H7 (cell line): Measurements from ENCODE around the gene CENPM. TPM values are rescaled to one million over a fixed set of nuclear protein-coding genes. Genes with fewer than 3 reads are reported as not detected.

Source experiments
- DNase-seq: peaks from one replicate; pipeline ENCODE4 v3.0.0; 2012
- H3K27me3 ChIP-seq: 2 replicates; pipeline ENCODE4 v1.6.0; 2011; ENCODE audit warnings: mild to moderate bottlenecking, low read length; ENCODE audit not compliant: control insufficient read depth, insufficient read depth
- H3K36me3 ChIP-seq: replicated peaks from 2 replicates; pipeline ENCODE4 v1.5.1; 2011; ENCODE audit warnings: low read length; ENCODE audit not compliant: control insufficient read depth, insufficient read depth
- H3K4me3 ChIP-seq: 2 replicates; pipeline ENCODE4 v1.5.1; 2011; ENCODE audit warnings: low read depth, mild to moderate bottlenecking, control low read depth, low read length, moderate library complexity; ENCODE audit not compliant: insufficient read depth
- total RNA-seq: library from RNA; depleted of rRNA; stranded (reverse); fragments of >200 nt; shearing (Covaris generic); gene quantifications from 2 replicates; pipeline ENCODE4 v1.2.3, GENCODE V29; 2014

Gene CENPM
- total RNA-seq, 1 experiment from 2014 or later, result 66.3 TPM

GRCh38 chr22:41931701-41932269 is 15.2 kb downstream of the CENPM start:
- H3K4me3 ChIP-seq, result no peak overlapping the region
- H3K27me3 ChIP-seq, result peaks cover 10% of the 10 kb centered on the region
- H3K36me3 ChIP-seq, result peaks cover 2% of the 10 kb centered on the region; the same call in 1 of the 2 replicates
- DNase-seq, result no peak

GRCh38 chr22:41929418-41929810 is 17.5 kb downstream of the CENPM start:
- DNase-seq, result peak; percentile 43
- H3K36me3 ChIP-seq, result no peaks in the 10 kb centered on the region
- H3K4me3 ChIP-seq, result no peak overlapping the region
- H3K27me3 ChIP-seq, result peaks cover 26% of the 10 kb centered on the region

- no peak overlapping the region for H3K4me3 ChIP-seq
These were observed 18.1 kb downstream of the CENPM start for GRCh38 chr22:41928593-41929417.

GRCh38 chr22:41927813-41928212 is 19.1 kb downstream of the CENPM start:
- Histone ChIP-seq H3K4me3 (no peak overlapping the region), H3K36me3 (no peaks in the 10 kb centered on the region), H3K27me3 (peaks cover 34% of the 10 kb centered on the region)
- DNase-seq, result peak; percentile 50

More at GRCh38 chr22:41928593-41929417, 18.1 kb downstream of the CENPM start:
- no peaks in the 10 kb centered on the region for H3K36me3 ChIP-seq
- peak; percentile 64 for DNase-seq
- peaks cover 26% of the 10 kb centered on the region for H3K27me3 ChIP-seq

GRCh38 chr22:41925783-41926460 is 21.0 kb downstream of the CENPM start:
- Histone ChIP-seq H3K36me3 (no peaks in the 10 kb centered on the region), H3K27me3 (peaks cover 36% of the 10 kb centered on the region)

GRCh38 chr22:41923595-41924276 is 23.2 kb downstream of the CENPM start:
- no peak for DNase-seq
- no peak overlapping the region for H3K4me3 ChIP-seq
- peaks cover 42% of the 10 kb centered on the region for H3K27me3 ChIP-seq
- no peaks in the 10 kb centered on the region for H3K36me3 ChIP-seq

More at GRCh38 chr22:41925783-41926460, 21.0 kb downstream of the CENPM start:
- H3K4me3 ChIP-seq, result peak overlapping the region; percentile 45
- peak; percentile 97 for DNase-seq

GRCh38 chr22:41922940-41923594 is 23.9 kb downstream of the CENPM start:
- peaks cover 43% of the 10 kb centered on the region for H3K27me3 ChIP-seq
- no peak overlapping the region for H3K4me3 ChIP-seq
- DNase-seq, result no peak
- no peaks in the 10 kb centered on the region for H3K36me3 ChIP-seq

- H3K36me3 ChIP-seq, result no peaks in the 10 kb centered on the region
- H3K27me3 ChIP-seq, result peaks cover 44% of the 10 kb centered on the region
- H3K4me3 ChIP-seq, result no peak overlapping the region
- DNase-seq, result no peak
These were observed 24.6 kb downstream of the CENPM start for GRCh38 chr22:41922328-41922727.

GRCh38 chr22:41920271-41920976 is 26.5 kb downstream of the CENPM start:
- H3K4me3 ChIP-seq, result peak overlapping the region; percentile 45
- peaks cover 44% of the 10 kb centered on the region for H3K27me3 ChIP-seq
- DNase-seq, result peak; percentile 64
- H3K36me3 ChIP-seq, result no peaks in the 10 kb centered on the region

GRCh38 chr22:41919357-41920224 is 27.4 kb downstream of the CENPM start:
- Histone ChIP-seq H3K27me3 (peaks cover 45% of the 10 kb centered on the region), H3K4me3 (peak overlapping the region; percentile 61), H3K36me3 (no peaks in the 10 kb centered on the region)
- DNase-seq, result peak; percentile 99

- peak; percentile 57 for DNase-seq
- no peaks in the 10 kb centered on the region for H3K36me3 ChIP-seq
- peaks cover 55% of the 10 kb centered on the region for H3K27me3 ChIP-seq
- H3K4me3 ChIP-seq, result no peak overlapping the region
These were observed 28.8 kb downstream of the CENPM start for GRCh38 chr22:41917903-41918791.

- H3K27me3 ChIP-seq, result peaks cover 57% of the 10 kb centered on the region
- no peak overlapping the region for H3K4me3 ChIP-seq
- H3K36me3 ChIP-seq, result no peaks in the 10 kb centered on the region
- peak; percentile 65 for DNase-seq
These were observed 29.5 kb downstream of the CENPM start for GRCh38 chr22:41917375-41917902.
